A549 (cell line): ENCODE results near the gene EVPL.

Experiments used
- CTCF ChIP-seq: fragments of >200 bp; sonication (Bioruptor Twin); formaldehyde crosslinking; IDR thresholded peaks from 3 replicates; pipeline ENCODE4 v1.5.1; 2016
- EP300 ChIP-seq, 2 experiments: fragments of >200 bp; sonication (Bioruptor Twin); formaldehyde crosslinking; IDR thresholded peaks; 2 replicates in 1 of 2; 3 replicates in 1 of 2; pipeline ENCODE4 v1.6.1; 2016 to 2017
- KDM1A ChIP-seq: fragments of 200-600 bp; sonication (generic); IDR thresholded peaks from 2 replicates; pipeline ENCODE4 v1.6.1; 2016; ENCODE audit warnings: low read depth, mild to moderate bottlenecking
- MAZ ChIP-seq: fragments of 150-350 bp; IDR thresholded peaks from 2 replicates; pipeline ENCODE4 v1.6.1; 2014; ENCODE audit warnings: antibody characterized with exemption, low read depth, low read length, borderline replicate concordance
- MYC ChIP-seq: IDR thresholded peaks from 2 replicates; pipeline ENCODE4 v1.6.1; 2012; ENCODE audit warnings: mild to moderate bottlenecking, inconsistent platforms, low read length, improper control_type of control experiment, borderline replicate concordance
- PBX3 ChIP-seq: IDR thresholded peaks from 2 replicates; pipeline ENCODE4 v1.6.1; 2012
- PHF8 ChIP-seq: fragments of 200-600 bp; sonication (generic); IDR thresholded peaks from 2 replicates; pipeline ENCODE4 v1.6.1; 2016; ENCODE audit warnings: low read depth, mild to moderate bottlenecking, antibody characterized with exemption, moderate library complexity, borderline replicate concordance
- POLR2A ChIP-seq: IDR thresholded peaks from 2 replicates; pipeline ENCODE4 v1.6.1; 2012; ENCODE audit warnings: mild to moderate bottlenecking, low read length
- RCOR1 ChIP-seq: fragments of 150-350 bp; IDR thresholded peaks from 2 replicates; pipeline ENCODE4 v1.6.1; 2014; ENCODE audit warnings: antibody characterized with exemption, low read length, low read depth
- RFX5 ChIP-seq: fragments of 450-650 bp; IDR thresholded peaks from 2 replicates; pipeline ENCODE4 v1.7.1; 2014; ENCODE audit warnings: antibody characterized with exemption, mild to moderate bottlenecking, moderate library complexity
- RNF2 ChIP-seq: fragments of 200-600 bp; sonication (generic); IDR thresholded peaks from 2 replicates; pipeline ENCODE4 v1.6.1; 2016; ENCODE audit warnings: low read depth, mild to moderate bottlenecking, antibody characterized with exemption, moderate library complexity, borderline replicate concordance
- USF2 ChIP-seq: fragments of 450-650 bp; IDR thresholded peaks from 2 replicates; pipeline ENCODE4 v1.6.1; 2014; ENCODE audit warnings: antibody characterized with exemption

- TF ChIP-seq USF2 (no peak), CTCF (peak; percentile 47), PBX3 (no peak), PHF8 (no peak), MAZ (no peak), RFX5 (no peak), EP300 (IDR thresholded peaks at IDR 0.05) (no peak), RCOR1 (no peak), MYC (no peak), POLR2A (no peak), RNF2 (no peak), KDM1A (no peak)
Observed at GRCh38 chr17:76075364-76076145, 48.4 kb upstream of the EVPL start.
